AG10803 (cell line): ENCODE data around the gene CRY2.
"Not testable (repeated sequence)": the region's sequence is repeated elsewhere in the genome, so short reads cannot be mapped to it uniquely, and the experiment has no call there.

ENCODE experiments used
- DNase-seq: peaks from one replicate; pipeline ENCODE4 v3.0.0; 2010; ENCODE audit warnings: low read depth
- H3K4me3 ChIP-seq: 2 replicates; pipeline ENCODE4 v1.5.1; 2011; ENCODE audit warnings: mild to moderate bottlenecking, low read length, control low read depth
- TF ChIP-seq, protein P1 (sequence below): conservative IDR thresholded peaks from 2 replicates; pipeline ENCODE4 v1.5.1; 2011; ENCODE audit warnings: mild to moderate bottlenecking, low read length, control low read depth, inconsistent platforms

Gene CRY2

GRCh38 chr11:45899448-45900174 lies 52.3 kb downstream of the CRY2 start:
- H3K4me3 ChIP-seq: peak overlapping the region; percentile 54
- TF ChIP-seq, protein P1, sequence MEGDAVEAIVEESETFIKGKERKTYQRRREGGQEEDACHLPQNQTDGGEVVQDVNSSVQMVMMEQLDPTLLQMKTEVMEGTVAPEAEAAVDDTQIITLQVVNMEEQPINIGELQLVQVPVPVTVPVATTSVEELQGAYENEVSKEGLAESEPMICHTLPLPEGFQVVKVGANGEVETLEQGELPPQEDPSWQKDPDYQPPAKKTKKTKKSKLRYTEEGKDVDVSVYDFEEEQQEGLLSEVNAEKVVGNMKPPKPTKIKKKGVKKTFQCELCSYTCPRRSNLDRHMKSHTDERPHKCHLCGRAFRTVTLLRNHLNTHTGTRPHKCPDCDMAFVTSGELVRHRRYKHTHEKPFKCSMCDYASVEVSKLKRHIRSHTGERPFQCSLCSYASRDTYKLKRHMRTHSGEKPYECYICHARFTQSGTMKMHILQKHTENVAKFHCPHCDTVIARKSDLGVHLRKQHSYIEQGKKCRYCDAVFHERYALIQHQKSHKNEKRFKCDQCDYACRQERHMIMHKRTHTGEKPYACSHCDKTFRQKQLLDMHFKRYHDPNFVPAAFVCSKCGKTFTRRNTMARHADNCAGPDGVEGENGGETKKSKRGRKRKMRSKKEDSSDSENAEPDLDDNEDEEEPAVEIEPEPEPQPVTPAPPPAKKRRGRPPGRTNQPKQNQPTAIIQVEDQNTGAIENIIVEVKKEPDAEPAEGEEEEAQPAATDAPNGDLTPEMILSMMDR: no peak
- peak; percentile 81 for DNase-seq

GRCh38 chr11:45900175-45900800 lies 53.0 kb downstream of the CRY2 start:
- H3K4me3 ChIP-seq: peak overlapping the region; percentile 57
- DNase-seq: not testable (repeated sequence)

DNA sequence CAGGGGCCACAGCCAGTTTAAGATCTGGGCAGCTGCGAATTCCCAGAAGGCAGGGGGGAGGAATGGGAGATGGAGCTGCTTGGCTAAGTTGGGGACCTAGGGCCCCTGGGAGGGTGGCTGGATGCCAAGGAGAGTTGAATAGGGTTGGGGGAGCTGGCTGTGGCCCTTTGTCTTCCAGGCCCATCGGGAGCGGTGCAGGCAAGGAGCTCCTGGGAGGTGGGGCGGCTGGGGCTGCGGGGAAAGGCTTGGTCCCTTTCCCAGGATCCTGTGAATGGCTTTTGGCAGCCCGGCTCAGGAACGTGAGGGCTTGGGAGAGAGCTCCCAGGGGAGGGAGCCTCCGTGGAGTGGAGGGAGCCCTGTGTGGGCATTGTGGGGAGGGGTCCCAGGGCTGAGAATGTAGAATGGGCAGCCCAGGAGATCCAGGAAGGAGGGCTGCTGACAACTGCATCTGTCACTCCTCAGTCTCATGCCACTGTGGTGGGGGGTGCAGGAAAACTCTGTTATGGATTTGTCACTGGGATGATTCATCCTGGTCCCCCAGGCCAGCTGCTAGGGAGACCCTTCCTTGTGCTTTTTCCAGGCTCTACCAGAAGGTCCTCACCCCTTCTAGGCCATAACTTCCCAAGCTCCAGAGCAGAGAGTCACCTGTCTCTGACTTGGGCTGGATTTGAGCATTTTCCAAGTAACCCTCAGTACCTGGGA lies 53.8 kb downstream of the CRY2 start:
- peak overlapping the region; percentile 57 for H3K4me3 ChIP-seq
- DNase-seq: peak; percentile 25
- TF ChIP-seq, protein P1: no peak

DNA sequence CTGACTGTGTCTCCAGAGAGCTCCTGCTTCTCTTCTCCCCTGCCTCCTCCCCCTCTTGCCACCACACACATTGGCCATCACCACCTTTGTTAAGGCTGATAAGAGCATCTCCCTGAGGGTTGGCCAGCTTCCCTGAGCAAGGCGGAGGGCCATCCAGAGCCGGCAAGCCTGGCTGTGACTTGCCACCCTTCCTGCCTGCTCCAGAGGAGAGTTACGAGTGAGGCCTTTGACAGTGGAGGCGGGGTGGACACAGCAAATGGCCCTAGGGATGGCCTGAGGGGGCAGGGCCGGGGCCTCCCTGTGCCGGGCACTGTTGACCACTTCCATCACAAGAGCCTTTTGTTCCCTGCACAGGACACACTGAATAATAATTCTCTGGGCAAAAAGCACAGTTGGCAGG lies 54.4 kb downstream of the CRY2 start:
- no peak for DNase-seq
- no peak overlapping the region for H3K4me3 ChIP-seq
- TF ChIP-seq, protein P1: no peak

DNA sequence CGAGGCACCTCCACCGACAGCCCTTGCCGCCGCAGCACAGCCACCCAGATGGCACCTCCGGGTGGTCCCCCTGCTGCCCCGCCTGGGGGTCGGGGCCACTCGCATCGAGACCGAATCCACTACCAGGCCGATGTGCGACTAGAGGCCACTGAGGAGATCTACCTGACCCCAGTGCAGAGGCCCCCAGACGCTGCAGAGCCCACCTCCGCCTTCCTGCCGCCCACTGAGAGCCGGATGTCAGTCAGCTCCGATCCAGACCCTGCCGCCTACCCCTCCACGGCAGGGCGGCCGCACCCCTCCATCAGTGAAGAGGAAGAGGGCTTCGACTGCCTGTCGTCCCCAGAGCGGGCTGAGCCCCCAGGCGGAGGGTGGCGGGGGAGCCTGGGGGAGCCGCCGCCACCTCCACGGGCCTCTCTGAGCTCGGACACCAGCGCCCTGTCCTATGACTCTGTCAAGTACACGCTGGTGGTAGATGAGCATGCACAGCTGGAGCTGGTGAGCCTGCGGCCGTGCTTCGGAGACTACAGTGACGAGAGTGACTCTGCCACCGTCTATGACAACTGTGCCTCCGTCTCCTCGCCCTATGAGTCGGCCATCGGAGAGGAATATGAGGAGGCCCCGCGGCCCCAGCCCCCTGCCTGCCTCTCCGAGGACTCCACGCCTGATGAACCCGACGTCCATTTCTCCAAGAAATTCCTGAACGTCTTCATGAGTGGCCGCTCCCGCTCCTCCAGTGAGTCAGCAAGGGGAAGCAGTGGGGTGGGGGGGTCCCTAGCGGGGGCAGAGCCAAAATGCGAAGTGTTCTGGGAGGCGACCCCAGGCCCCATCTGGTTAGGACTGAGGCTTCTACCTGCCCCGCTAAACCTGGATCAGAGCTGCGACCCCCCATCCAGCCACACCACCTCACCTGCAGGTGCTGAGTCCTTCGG lies 55.4 kb downstream of the CRY2 start:
- DNase-seq: no peak
- no peak overlapping the region for H3K4me3 ChIP-seq
- TF ChIP-seq, protein P1: no peak

- H3K4me3 ChIP-seq: no peak overlapping the region
- TF ChIP-seq, protein P1: no peak
- no peak for DNase-seq
These were observed 57.1 kb downstream of the CRY2 start for GRCh38 chr11:45904309-45904915.
